GM18520 (cell line): ENCODE results near the gene CAP2.
"Not testable (repeated sequence)": the region's sequence is repeated elsewhere in the genome, so short reads cannot be mapped to it uniquely, and the experiment has no call there.

Experiments used
- ATAC-seq: cut with Tn5 transposase; IDR thresholded peaks from one replicate; pipeline ENCODE4 v1.9.1; 2021; ENCODE audit not compliant: unreplicated experiment

CAP2 gene

GRCh38 chr6:17565399-17565798 lies 172.0 kb downstream of the CAP2 start:
- ATAC-seq = no peak

- no peak for ATAC-seq
Measured at GRCh38 chr6:17574866-17575560, 181.6 kb downstream of the CAP2 start.

DNA sequence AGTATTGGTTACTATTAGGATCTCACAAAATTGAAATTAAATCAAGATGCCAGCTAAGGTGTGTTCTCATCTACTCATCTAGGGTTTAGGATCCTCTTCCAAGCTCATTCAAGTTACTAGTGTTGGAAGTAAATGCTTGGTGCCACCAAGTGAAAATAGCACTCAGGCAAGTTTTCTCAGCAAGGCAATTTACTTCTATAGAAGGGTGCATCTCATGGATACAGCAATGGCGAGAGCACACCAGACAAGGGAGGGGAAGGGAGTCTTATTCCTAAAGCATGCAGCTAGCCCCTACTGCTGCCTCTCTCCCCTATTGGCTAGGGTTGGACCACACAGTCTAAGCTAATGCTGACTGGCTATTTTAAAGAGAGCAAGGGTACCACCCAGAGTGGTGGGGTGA lies 183.7 kb downstream of the CAP2 start:
- ATAC-seq = no peak

GRCh38 chr6:17580518-17581048 lies 187.2 kb downstream of the CAP2 start:
- ATAC-seq = no peak

- not testable (repeated sequence) for ATAC-seq
Measured at GRCh38 chr6:17581282-17581681, 187.9 kb downstream of the CAP2 start.

GRCh38 chr6:17583811-17584210 lies 190.4 kb downstream of the CAP2 start:
- no peak for ATAC-seq

DNA sequence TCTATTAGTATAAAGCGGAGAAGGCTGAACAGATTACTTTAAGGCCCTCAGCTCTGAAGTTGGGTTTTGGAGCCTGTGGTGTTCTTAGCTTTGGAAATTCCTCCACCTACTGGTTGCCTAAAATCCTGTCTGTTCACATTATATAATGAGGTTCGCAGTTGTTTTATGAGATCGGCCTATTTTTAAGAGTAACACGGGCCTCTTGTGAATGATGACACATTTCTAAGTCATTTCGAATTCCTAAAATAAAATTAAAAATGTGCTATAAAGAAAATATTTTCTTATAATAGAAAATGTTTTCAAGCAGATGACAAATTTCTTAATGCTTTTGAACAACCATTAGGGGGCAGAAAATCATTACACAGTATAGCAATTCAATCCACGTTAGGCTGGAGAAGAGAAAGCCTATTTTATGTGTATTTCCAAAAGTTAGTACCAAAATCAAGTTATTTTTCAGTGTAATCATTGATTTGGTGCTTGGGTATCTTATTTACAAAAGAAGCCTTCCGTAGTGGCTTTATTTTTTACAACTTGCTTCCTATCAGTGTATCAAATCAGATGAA lies 190.9 kb downstream of the CAP2 start:
- no peak for ATAC-seq

- ATAC-seq = no peak
Measured at GRCh38 chr6:17585766-17586490, 192.5 kb downstream of the CAP2 start.

- ATAC-seq = not testable (repeated sequence)
Measured at GRCh38 chr6:17586623-17587022, 193.2 kb downstream of the CAP2 start.

DNA sequence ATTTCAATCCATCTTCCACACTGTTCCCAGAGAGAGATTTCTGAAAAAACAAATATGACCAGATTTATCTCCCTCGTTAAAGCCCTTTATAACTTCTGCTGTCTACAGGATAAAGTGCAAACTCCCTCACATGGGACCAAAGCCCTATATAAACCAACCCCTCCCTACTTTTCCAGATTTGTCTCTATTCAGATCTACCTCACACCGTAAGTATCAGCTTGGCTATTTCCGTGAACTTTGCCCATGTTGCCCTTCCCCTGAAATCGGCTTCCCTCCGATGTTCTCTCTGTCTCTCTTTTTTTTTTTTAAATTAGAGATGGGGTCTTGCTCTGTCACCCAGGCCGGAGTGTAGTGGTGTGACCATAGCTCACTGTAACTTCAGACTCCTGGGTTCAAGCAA lies 194.6 kb downstream of the CAP2 start:
- no peak for ATAC-seq

- no peak for ATAC-seq
Measured at GRCh38 chr6:17589406-17590096, 196.2 kb downstream of the CAP2 start.

GRCh38 chr6:17591287-17591686 lies 197.9 kb downstream of the CAP2 start:
- no peak for ATAC-seq

- ATAC-seq = no peak
Measured at GRCh38 chr6:17593246-17593645, 199.9 kb downstream of the CAP2 start.

GRCh38 chr6:17596085-17596484 lies 202.7 kb downstream of the CAP2 start:
- ATAC-seq = no peak

DNA sequence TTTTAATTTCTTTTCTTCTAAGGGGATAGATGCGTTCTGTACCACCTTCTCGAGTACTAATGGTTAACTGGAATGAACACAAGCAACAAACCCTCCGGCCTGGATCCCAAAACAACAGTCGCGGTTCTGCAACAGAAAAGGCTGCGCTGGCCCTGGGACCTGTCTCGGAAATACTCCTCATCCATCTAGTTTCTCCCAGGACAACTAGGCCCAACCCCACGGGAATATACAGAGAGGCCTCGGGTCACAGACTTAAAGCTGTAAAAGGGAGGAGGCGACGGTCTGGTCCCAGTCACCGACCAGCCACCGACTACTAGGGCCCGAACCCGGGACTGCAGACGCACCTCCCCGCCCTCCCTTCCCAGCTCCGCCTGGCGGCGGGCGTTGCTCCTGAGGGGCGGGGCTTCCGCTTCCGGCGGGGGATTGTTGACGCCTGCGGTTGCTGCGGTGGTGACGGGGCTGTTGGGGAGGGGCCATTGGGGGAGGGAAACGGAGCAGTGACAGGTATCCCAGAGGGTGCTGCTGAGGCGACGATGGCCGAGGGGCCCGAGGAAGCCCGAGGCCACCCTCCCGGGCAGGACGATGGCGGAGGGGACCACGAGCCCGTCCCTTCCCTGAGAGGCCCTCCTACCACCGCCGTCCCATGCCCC lies 206.6 kb downstream of the CAP2 start, which contains the start of gene FAM8A1:
Gene FAM8A1, plus strand, starts transcription at position 426 of the 650 bp plus-strand sequence. Its CDS starts 108 bp downstream, at position 534.
- ATAC-seq = peak; percentile 57

DNA sequence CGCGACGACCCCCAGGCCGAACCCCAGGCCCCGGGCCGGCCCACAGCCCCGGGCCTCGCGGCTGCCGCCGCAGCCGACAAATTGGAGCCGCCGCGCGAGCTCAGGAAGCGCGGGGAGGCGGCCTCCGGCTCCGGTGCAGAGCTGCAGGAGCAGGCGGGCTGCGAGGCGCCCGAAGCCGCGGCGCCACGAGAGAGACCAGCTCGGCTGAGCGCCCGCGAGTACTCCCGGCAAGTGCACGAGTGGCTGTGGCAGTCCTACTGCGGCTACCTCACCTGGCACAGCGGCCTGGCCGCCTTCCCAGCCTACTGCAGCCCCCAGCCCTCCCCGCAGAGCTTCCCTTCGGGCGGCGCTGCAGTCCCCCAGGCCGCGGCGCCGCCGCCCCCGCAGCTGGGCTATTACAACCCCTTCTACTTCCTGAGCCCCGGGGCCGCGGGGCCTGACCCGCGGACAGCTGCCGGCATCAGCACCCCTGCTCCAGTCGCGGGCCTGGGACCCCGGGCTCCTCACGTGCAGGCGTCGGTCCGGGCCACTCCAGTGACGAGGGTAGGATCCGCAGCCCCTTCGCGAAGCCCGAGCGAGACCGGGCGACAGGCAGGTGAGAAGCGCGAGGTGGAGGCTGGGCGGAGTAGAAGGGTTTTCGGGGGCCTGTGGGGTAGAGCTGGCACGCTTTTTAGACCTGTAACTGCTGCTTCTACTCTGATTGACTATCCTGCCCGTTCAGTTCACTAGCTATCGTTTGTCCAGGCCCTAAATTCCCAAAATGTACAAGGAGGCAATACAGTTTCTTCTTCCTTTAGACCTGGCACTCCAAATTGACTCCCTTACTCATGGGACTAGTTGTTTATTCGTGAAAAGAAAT lies 207.4 kb downstream of the CAP2 start:
- ATAC-seq = peak; percentile 44

DNA sequence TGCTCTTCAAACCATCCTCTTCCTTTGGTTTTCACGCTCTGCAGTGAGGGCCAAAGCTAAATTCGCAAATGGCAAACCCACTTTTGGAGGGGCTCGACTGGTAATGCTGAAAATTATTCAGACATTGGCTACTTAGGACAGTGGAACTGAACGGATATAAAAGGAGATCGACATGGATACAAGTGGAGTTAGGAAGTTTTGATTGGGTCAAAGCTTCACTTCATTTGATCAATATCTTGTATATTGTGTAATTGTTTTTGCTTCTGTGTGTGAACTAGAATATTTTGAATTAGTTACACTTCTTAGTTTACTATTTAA lies 207.9 kb downstream of the CAP2 start:
- no peak for ATAC-seq

GRCh38 chr6:17602888-17603287 lies 209.5 kb downstream of the CAP2 start:
- no peak for ATAC-seq

GRCh38 chr6:17606606-17607005 lies 213.2 kb downstream of the CAP2 start:
- ATAC-seq = no peak
